RPMI7951 (cell line): Measurements from ENCODE around the gene PRG2. TPM values are rescaled to one million over a fixed set of nuclear protein-coding genes. Genes with fewer than 3 reads are reported as not detected.

Source experiments
- DNase-seq: peaks from one replicate; pipeline ENCODE4 v3.0.0-alpha.2; 2012; ENCODE audit warnings: low read depth
- total RNA-seq: library from RNA; depleted of rRNA; stranded (reverse); fragments of >200 nt; shearing (Covaris generic); gene quantifications from 2 replicates; pipeline ENCODE4 v1.2.3, GENCODE V29; 2014

PRG2 gene
- total RNA-seq, 1 experiment from 2014 or later, result not detected

DNA sequence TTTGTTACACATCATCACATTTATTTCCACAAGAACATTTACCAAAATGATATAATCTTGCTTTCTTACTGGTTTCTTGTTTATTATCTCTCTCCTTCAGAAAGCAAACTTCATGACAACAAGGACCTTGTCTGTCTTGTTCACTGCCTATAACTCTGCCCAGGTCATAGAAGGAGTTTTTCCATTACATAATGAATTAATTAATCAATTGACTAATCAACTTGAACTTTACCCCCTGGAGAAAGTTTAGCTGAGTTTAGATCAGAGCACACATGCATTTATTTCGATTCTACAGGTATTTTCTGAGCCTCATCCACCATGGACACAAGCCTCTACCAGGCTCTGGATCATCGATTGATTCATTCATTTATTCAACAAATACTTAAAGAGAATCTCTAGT, 6.3 kb upstream of the PRG2 start:
- no peak for DNase-seq

DNA sequence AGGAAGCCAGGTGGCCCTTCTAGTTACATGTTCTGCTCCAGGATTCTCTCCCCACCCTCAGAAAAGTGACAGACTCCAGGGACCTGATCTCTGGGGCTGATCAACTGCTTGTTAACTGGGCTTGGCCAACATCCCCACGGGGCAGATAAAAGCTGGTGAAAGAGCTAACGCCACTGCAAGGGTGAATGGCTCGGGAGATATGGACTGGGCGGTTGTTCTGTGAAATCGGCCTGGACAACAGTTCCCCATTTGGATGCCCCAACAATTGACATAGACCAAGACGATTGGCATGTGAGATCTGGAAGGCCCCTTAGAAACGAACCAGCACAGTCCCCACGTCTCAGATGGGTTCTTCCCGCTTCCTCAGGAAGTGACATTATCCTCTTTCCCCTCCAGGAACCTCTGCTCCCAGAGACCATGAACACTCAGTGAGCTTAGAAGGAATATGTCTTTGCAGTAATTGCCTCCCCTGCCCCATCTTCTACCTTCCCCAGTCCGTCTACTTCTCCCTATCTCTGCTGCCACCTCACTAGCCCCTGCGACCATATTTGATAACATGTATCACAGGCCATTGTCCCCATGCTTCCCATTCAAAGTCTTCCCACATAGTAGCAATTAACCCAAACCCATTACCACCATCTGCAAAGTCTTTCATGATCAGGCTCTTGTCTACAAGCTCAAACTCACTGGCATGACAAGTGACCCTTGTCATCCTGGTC, 5.6 kb upstream of the PRG2 start:
- DNase-seq, result no peak

GRCh38 chr11:57394203-57394965, 3.9 kb upstream of the PRG2 start:
- DNase-seq, result no peak

- DNase-seq, result no peak
Observed at GRCh38 chr11:57392763-57393105, 2.3 kb upstream of the PRG2 start.

DNA sequence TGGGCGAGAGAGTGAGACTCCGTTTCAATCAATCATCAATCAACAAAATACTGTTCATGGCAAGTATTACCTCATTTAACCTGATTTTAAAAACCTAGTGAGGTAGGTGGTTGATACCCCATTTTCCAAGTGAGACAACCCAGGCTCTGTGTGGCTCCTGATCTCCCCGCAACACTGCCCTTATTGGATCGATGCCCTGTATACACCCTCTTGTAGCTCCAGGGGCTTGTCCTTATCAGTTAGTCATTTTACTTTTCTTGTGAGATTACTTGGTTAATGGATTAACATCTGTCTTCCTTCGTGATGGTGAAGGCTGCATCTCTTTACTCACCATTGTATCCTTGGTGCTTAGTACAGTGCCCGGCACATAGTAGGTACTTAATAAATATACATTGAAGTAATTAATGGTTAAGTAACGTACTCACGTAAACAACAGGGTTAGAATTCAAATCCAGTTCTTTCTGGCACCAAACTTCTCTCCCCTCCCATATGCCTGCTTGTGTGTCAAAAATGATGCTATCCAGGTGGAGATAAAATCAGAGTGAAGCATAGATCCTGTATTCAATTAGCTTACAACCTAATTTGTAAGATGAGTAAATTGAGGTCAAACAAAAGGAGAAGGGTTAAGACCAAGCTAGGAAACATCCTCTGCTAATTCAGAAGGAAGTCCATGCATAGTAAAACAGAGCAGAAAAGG, 1.8 kb upstream of the PRG2 start:
- DNase-seq, result no peak

- DNase-seq, result no peak
Observed at GRCh38 chr11:57391539-57391938, 1.1 kb upstream of the PRG2 start.

DNA sequence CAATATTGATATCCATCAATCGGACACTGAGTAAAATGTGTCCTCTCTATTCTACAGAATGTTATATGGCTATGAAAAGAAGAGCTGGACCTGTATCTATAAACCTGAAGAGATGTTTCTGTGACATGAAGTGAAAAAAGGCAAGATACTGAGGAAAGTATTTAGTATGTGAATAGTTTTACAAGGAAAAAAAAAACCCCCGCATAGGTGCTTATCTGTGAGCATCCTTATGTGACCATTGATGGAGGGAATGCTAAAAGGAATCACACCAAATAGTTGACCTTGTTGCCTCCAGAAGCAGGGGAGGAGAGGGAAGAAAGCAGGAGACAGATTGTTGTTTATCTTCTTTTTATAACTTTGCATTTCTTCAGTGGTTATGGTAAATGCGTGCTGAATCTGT, 661 bp upstream of the PRG2 start:
- DNase-seq, result no peak

- DNase-seq, result peak; percentile 38
Observed at GRCh38 chr11:57387289-57388030, 3.0 kb downstream of the PRG2 start.

DNA sequence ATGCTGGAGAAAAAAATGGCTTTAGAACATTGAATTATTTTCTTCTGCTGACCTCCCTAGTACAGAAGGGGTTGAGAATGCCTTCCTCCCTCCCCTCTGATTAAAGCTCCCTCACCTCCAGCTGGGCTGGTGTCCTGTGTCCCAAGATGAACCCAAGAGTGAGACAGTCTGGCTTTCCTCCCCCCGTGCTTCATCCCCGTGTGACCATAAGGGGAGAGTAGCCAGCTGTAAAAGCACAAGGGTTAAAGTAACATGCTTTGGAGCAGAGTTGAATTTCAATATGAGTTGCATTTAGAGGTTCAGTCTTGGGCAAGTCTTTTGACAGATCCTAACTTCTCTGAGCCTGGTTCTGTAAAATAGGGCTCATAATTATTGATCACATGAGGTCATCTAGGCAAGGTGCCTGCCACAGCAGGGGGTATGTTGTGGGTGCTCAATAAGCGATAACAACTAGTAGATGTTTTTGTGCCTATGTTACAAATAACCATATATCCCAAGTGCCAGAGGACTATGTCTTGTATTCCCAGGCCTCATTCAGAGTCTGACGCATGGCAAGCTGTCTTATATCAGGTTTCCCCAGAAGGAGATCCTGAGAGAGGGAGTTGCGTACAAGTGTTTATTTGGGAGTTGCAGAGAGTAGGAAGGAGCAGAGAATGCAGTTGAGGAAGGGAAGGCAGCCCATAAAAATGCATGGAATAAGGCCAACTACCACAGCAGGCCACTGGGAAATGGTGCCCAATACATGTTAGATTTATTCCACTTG, 4.1 kb downstream of the PRG2 start:
- DNase-seq, result no peak

GRCh38 chr11:57380975-57381374, 9.5 kb downstream of the PRG2 start, which contains the start of gene PRG3:
Gene PRG3 (minus strand): TSS chr11:57381150. CDS start chr11:57380708, 442 bp downstream.
- no peak for DNase-seq

DNA sequence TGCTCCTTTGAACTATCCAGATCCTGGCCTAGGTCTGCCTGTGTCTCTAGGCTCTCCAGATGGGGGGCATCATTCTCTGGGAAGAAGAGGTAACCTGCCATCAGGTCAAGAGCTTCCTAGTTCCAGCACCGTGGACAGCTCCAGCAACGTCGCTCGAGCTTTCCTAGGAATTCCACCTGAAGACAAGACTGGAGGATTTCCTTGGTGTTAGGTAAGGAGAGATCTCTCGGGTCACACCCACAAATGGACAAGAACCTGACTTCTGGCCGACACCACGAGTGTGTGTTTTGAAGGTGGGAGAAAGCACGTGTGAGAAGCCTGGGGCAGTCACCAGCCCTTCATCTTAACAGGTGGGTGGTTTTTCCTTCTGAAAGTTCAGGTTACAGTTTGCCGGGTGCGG, 10.7 kb downstream of the PRG2 start:
- DNase-seq, result peak; percentile 17

DNA sequence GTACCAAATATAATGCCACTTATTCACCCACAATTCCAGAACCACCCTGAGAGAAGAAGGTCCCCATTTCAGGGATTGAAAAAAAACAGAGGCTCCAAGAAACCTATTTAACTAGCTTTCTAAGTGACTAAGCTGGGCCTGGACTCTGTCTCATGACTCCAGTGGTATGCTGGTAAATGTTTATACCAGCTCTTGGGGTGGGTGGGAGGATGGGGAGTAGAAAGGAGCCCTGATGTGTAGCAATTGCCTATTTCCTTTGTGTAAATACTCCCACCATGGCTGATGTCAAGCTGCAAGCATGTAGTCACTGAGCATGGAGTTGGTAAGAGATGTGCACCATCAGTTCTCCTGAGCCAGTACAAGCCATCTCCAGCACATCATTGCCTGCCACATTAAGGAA, 12.3 kb downstream of the PRG2 start:
- no peak for DNase-seq

DNA sequence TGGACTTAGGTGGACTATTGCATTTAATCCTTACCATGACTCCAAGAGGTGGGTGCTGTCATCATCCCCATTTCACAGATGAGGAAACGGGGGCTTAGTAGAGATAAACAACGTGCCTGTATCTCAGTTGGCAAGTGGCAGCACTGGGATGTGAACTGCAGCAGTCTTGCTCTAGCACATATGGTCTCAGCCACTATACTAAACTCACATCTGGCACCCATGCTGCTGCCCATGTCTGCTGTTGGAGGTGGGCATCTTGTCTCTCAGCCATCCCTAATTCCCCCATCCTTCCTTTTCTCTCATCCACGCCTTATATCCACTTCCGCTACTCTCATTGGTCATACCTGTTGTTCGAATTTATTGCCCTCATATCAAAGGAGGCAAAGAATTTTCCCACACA, 13.3 kb downstream of the PRG2 start:
- DNase-seq, result no peak

DNA sequence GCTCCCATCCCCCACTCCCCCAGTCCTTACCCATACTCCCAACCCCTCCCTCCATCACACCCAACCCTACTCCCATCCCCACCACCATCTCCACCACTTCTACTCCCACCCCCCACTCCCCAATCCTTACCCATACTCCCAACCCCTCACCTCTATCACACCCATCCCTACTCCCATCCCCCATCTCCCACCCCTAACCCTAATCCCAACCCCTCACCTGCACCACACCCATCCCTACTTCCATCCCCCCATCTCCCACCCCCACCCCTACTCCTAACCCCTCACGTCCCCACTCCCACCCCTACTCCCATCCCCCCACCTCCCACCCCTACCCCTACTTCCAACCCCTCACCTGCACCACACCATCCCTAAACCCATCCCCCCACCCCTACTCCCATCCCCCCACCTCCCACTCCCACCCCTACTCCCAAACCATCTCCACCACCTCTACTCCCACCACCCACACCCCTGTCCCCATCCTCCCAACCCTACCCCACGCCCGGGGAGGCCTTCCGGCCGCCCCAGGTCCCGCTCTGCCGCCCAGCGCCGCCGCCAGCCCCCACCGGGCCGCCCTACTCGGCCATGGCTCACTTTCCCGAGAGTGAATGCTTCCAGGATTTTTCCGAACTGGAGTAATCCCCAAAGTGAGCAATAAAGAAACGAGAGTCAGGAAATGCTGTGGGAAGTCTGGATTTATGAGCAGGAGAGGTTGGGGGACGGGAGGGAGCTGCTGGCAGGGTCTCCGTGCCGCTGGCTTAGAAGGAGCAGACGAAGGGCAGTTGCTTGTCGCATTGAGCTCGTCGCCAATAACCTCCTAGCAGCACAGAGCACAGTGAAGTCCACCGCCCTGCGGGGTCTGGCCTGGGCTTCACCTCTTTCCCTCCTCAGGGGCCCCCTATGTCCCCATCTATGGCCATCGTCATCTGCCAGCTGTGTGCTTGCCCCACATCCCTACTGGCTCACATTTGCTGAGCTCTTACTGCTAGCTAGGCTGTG, 14.1 kb downstream of the PRG2 start:
- DNase-seq, result no peak

DNA sequence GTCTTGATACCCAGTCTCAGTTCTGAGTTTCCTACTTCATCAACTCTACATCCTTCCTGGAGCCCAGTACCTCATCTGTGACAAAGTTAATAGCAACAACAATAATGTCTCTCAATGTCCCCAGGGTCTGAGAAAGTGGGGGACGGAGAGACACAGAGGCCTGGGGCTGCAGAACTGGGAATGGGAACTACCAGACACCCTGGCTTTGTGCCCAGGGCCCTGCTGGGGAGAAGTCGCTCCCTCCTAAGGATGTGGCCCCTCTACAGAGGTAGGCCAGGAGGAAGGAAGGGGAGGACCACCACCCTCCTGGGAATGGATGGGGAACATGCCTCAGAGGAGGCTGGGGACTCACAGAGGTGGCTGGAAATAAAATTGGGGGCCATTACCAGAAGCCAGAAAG, 15.0 kb downstream of the PRG2 start:
- DNase-seq, result no peak

- no peak for DNase-seq
Observed at GRCh38 chr11:57374966-57375365, 15.5 kb downstream of the PRG2 start.

DNA sequence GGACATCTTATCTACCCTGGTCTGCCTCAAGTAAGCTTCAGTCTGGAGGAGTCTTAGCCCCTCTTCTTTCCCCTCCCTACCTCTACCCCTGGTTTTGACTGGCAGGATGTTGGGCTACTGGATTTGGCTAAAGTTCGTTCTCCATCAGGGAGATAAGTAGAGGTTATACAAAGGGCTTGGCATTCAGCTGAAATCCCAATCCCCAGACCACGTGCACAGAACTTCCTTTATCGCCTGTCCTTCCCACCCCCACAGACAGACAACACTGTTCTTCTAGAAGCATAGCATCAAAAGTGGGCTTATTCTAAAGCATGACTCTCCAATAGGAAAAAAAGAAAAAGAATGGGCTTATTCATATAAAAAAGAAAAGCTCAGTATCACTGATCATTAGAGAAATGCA, 17.3 kb downstream of the PRG2 start:
- DNase-seq, result no peak

- DNase-seq, result no peak
Observed at GRCh38 chr11:57370941-57371340, 19.5 kb downstream of the PRG2 start.

GRCh38 chr11:57370251-57370650, 20.2 kb downstream of the PRG2 start:
- DNase-seq, result peak; percentile 74

- DNase-seq, result no peak
Observed at GRCh38 chr11:57368845-57369232, 21.6 kb downstream of the PRG2 start.
